ENCODE results near the gene IL6ST.
"Not testable (repeated sequence)": the region's sequence is repeated elsewhere in the genome, so short reads cannot be mapped to it uniquely, and the experiment has no call there.

GRCh38 chr5:56035394-56035793 lies 40.6 kb upstream of the IL6ST start:
- not testable (repeated sequence) for TF ChIP-seq POLR2AphosphoS5 (IDR thresholded peaks at IDR 0.05); POLR2A (IDR thresholded peaks at IDR 0.05; ENCODE audit: low read depth); EP300 (IDR thresholded peaks at IDR 0.05)
- TF ChIP-seq, protein P1, sequence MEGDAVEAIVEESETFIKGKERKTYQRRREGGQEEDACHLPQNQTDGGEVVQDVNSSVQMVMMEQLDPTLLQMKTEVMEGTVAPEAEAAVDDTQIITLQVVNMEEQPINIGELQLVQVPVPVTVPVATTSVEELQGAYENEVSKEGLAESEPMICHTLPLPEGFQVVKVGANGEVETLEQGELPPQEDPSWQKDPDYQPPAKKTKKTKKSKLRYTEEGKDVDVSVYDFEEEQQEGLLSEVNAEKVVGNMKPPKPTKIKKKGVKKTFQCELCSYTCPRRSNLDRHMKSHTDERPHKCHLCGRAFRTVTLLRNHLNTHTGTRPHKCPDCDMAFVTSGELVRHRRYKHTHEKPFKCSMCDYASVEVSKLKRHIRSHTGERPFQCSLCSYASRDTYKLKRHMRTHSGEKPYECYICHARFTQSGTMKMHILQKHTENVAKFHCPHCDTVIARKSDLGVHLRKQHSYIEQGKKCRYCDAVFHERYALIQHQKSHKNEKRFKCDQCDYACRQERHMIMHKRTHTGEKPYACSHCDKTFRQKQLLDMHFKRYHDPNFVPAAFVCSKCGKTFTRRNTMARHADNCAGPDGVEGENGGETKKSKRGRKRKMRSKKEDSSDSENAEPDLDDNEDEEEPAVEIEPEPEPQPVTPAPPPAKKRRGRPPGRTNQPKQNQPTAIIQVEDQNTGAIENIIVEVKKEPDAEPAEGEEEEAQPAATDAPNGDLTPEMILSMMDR (IDR thresholded peaks at IDR 0.05): not testable (repeated sequence)
